Astrocyte (in vitro differentiated cells and primary cell): Measurements from ENCODE around the gene TIMP3. TPM values are rescaled to one million over a fixed set of nuclear protein-coding genes. Genes with fewer than 3 reads are reported as not detected.

ENCODE experiments used
- DNase-seq: peaks from one replicate; pipeline ENCODE4 v3.0.0-alpha.2; 2010; ENCODE audit warnings: low read depth
- FAIRE-seq: peaks from 2 replicates; lab custom pipeline; 2011; peaks lifted over from hg19 to GRCh38; lab: Jason Lieb, UNC
- H2AFZ ChIP-seq: 2 replicates; pipeline ENCODE4 v1.6.0; 2012; ENCODE audit warnings: low read depth, low read length, inconsistent platforms
- H3K27ac ChIP-seq: 2 replicates; pipeline ENCODE4 v1.5.1; 2011; ENCODE audit warnings: low read depth, low read length, inconsistent platforms
- H3K27me3 ChIP-seq: 2 replicates; pipeline ENCODE4 v1.6.0; 2011; ENCODE audit warnings: low read length, inconsistent platforms; ENCODE audit not compliant: insufficient read depth
- H3K36me3 ChIP-seq: 2 replicates; pipeline ENCODE4 v1.5.1; 2011; ENCODE audit warnings: low read length, inconsistent platforms; ENCODE audit not compliant: insufficient read depth
- H3K4me1 ChIP-seq: 2 replicates; pipeline ENCODE4 v1.5.1; 2011; ENCODE audit warnings: low read length, inconsistent platforms; ENCODE audit not compliant: insufficient read depth
- H3K4me2 ChIP-seq: 2 replicates; pipeline ENCODE4 v1.6.0; 2012; ENCODE audit warnings: low read length, inconsistent platforms
- H3K4me3 ChIP-seq: 2 replicates; pipeline ENCODE4 v1.5.1; 2011; ENCODE audit warnings: low read depth, mild to moderate bottlenecking, low read length, inconsistent platforms; ENCODE audit not compliant: insufficient read depth
- H3K79me2 ChIP-seq: 2 replicates; pipeline ENCODE4 v1.6.0; 2012; ENCODE audit warnings: mild to moderate bottlenecking, low read length, inconsistent platforms; ENCODE audit not compliant: insufficient read depth
- H3K9ac ChIP-seq: 2 replicates; pipeline ENCODE4 v1.6.0; 2012; ENCODE audit warnings: mild to moderate bottlenecking, low read length, inconsistent platforms
- H3K9me3 ChIP-seq: 2 replicates; pipeline ENCODE4 v1.5.1; 2012; ENCODE audit warnings: low read depth, mild to moderate bottlenecking, low read length, inconsistent platforms; ENCODE audit not compliant: insufficient read depth
- H4K20me1 ChIP-seq: 2 replicates; pipeline ENCODE4 v1.6.0; 2012; ENCODE audit warnings: low read length, inconsistent platforms; ENCODE audit not compliant: insufficient read depth
- H3K27ac Mint-ChIP-seq: one replicate; pipeline ENCODE4 v1.8.0; 2021; ENCODE audit warnings: mild to moderate bottlenecking, mixed read lengths; ENCODE audit not compliant: unreplicated experiment
- H3K27me3 Mint-ChIP-seq: one replicate; pipeline ENCODE4 v1.8.0; 2021; ENCODE audit warnings: low read depth, mixed read lengths; ENCODE audit not compliant: unreplicated experiment
- H3K36me3 Mint-ChIP-seq: one replicate; pipeline ENCODE4 v1.8.0; 2021; ENCODE audit warnings: low read depth, mixed read lengths; ENCODE audit not compliant: unreplicated experiment
- H3K4me1 Mint-ChIP-seq: one replicate; pipeline ENCODE4 v1.8.0; 2021; ENCODE audit warnings: low read depth, mixed read lengths; ENCODE audit not compliant: unreplicated experiment
- H3K4me3 Mint-ChIP-seq: one replicate; pipeline ENCODE4 v1.8.0; 2021; ENCODE audit warnings: mild to moderate bottlenecking, moderate library complexity, mixed read lengths; ENCODE audit not compliant: unreplicated experiment
- H3K9me3 Mint-ChIP-seq: one replicate; pipeline ENCODE4 v1.8.0; 2021; ENCODE audit warnings: mild to moderate bottlenecking, mixed read lengths; ENCODE audit not compliant: unreplicated experiment
- EZH2 ChIP-seq: IDR thresholded peaks from 2 replicates; pipeline ENCODE4 v1.6.1; 2012; ENCODE audit warnings: mild to moderate bottlenecking, low read length, inconsistent platforms; ENCODE audit not compliant: insufficient read depth
- total RNA-seq: library from RNA; stranded (reverse); gene quantifications from 2 replicates; pipeline ENCODE4 v1.2.1, GENCODE V29; 2021
- TF ChIP-seq, protein P1 (sequence below): IDR thresholded peaks from 2 replicates; pipeline ENCODE4 v1.5.1; 2011; ENCODE audit warnings: low read depth, mild to moderate bottlenecking, inconsistent platforms, low read length, moderate library complexity; ENCODE audit not compliant: insufficient read depth

The TIMP3 gene
- total RNA-seq, 1 donor from 2014 or later = 145 TPM

- Histone ChIP-seq H3K4me2 (no peak overlapping the region), H4K20me1 (peaks cover 97% of the 10 kb centered on the region), H3K27ac (no peak overlapping the region), H3K36me3 (peaks cover 49% of the 10 kb centered on the region), H2AFZ (no peak overlapping the region), H3K9me3 (no peaks in the 10 kb centered on the region), H3K79me2 (peaks cover 5% of the 10 kb centered on the region), H3K27me3 (no peaks in the 10 kb centered on the region), H3K4me1 (no peaks in the 10 kb centered on the region), H3K9ac (no peak overlapping the region), H3K4me3 (no peak overlapping the region)
- no peak for FAIRE-seq
- no peak for TF ChIP-seq EZH2
- TF ChIP-seq, protein P1, sequence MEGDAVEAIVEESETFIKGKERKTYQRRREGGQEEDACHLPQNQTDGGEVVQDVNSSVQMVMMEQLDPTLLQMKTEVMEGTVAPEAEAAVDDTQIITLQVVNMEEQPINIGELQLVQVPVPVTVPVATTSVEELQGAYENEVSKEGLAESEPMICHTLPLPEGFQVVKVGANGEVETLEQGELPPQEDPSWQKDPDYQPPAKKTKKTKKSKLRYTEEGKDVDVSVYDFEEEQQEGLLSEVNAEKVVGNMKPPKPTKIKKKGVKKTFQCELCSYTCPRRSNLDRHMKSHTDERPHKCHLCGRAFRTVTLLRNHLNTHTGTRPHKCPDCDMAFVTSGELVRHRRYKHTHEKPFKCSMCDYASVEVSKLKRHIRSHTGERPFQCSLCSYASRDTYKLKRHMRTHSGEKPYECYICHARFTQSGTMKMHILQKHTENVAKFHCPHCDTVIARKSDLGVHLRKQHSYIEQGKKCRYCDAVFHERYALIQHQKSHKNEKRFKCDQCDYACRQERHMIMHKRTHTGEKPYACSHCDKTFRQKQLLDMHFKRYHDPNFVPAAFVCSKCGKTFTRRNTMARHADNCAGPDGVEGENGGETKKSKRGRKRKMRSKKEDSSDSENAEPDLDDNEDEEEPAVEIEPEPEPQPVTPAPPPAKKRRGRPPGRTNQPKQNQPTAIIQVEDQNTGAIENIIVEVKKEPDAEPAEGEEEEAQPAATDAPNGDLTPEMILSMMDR = no peak
- no peak for DNase-seq
- Mint-ChIP-seq H3K27me3 (no peaks in the 10 kb centered on the region), H3K27ac (no peak overlapping the region), H3K4me1 (no peaks in the 10 kb centered on the region), H3K9me3 (no peaks in the 10 kb centered on the region), H3K36me3 (peaks cover 13% of the 10 kb centered on the region), H3K4me3 (no peak overlapping the region)
Measured at GRCh38 chr22:32853662-32854061, 52.2 kb downstream of the TIMP3 start.

DNA sequence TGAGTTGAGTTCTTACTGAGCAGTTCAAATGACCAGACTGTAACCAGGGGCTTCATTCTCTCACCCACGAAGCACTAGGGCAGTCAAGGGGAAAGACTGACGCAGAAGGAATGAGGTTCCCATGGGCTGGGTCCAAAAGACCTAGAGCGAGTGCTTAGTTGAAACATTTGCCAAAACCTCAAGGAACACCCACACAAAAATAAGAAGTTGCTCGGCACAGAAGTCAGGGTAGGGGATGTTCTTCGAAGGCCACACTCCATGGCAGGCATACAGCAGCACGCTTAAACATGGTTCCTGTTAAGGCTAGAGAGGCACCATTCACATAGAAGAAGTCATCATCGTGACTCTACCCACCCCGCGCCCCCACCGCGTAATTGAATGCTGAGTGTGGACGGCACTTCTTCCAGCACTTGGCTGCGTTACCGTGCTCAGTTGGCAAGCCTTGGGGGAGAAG, 52.9 kb downstream of the TIMP3 start:
- Histone ChIP-seq H3K4me1 (no peaks in the 10 kb centered on the region), H3K27ac (no peak overlapping the region), H4K20me1 (peaks cover 95% of the 10 kb centered on the region), H3K4me2 (no peak overlapping the region), H3K36me3 (peaks cover 48% of the 10 kb centered on the region), H3K27me3 (no peaks in the 10 kb centered on the region), H3K4me3 (no peak overlapping the region), H2AFZ (no peak overlapping the region), H3K9ac (no peak overlapping the region), H3K9me3 (no peaks in the 10 kb centered on the region), H3K79me2 (no peaks in the 10 kb centered on the region)
- peaks cover 16% of the 10 kb centered on the region for H3K36me3 Mint-ChIP-seq
- no peaks in the 10 kb centered on the region for H3K9me3 Mint-ChIP-seq
- no peak overlapping the region for H3K27ac Mint-ChIP-seq
- TF ChIP-seq EZH2 = no peak
- TF ChIP-seq, protein P1 = no peak
- DNase-seq (peak; percentile 81), FAIRE-seq (no peak)
- H3K4me3 Mint-ChIP-seq = no peak overlapping the region
- H3K4me1 Mint-ChIP-seq = no peaks in the 10 kb centered on the region
- H3K27me3 Mint-ChIP-seq = no peaks in the 10 kb centered on the region

DNA sequence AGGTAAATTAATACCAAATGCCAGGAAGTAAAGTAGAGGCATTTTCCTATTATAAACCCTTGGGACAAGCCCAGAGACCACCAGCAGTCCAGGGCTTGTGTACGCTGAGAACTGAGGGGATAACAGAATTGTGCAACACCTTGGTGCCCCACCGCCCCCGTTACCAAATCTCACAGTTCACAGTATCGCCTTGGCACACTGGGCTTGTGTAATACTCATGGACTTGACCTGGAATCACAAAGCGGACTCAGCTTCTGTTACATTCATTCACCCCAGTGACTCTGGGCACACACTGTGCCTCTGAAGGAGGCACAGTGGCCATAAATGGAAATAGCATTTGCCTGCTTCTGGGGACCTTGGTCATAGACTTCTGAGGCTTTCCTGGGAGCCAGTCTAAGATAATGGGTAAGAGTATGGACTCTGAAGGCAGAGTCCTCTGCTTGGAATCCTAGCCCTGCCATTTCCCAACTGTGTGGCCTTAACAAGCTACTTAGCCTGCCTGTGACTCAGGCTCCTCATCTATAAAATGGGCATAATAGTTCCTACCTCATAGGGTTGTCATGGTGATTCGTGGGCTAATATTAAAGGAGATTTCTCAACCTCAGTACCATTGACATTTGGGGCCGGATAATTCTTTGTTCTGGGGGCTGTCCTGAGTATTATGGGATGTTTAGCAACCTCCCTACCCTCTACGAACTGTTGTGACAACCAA, 53.7 kb downstream of the TIMP3 start:
- no peak overlapping the region for H3K9ac ChIP-seq
- DNase-seq = no peak
- no peak overlapping the region for H3K4me3 ChIP-seq
- peaks cover 93% of the 10 kb centered on the region for H4K20me1 ChIP-seq
- Mint-ChIP-seq H3K4me1 (no peaks in the 10 kb centered on the region), H3K36me3 (peaks cover 21% of the 10 kb centered on the region), H3K27ac (no peak overlapping the region), H3K4me3 (no peak overlapping the region), H3K27me3 (no peaks in the 10 kb centered on the region), H3K9me3 (no peaks in the 10 kb centered on the region)
- TF ChIP-seq, protein P1 = no peak
- TF ChIP-seq EZH2 = no peak
- no peak overlapping the region for H3K27ac ChIP-seq
- no peak overlapping the region for H3K4me2 ChIP-seq
- no peaks in the 10 kb centered on the region for H3K4me1 ChIP-seq
- H3K79me2 ChIP-seq = no peaks in the 10 kb centered on the region
- no peaks in the 10 kb centered on the region for H3K27me3 ChIP-seq
- H3K9me3 ChIP-seq = no peaks in the 10 kb centered on the region
- no peak for FAIRE-seq
- H2AFZ ChIP-seq = no peak overlapping the region
- peaks cover 48% of the 10 kb centered on the region for H3K36me3 ChIP-seq
